Limb (tissue), 2 donors: ENCODE measurements around the gene ADIPOR1.
"Not testable (repeated sequence)": the region's sequence is repeated elsewhere in the genome, so short reads cannot be mapped to it uniquely, and the experiment has no call there.

ENCODE experiments used
- DNase-seq, 2 donors: peaks; one replicate each; pipeline ENCODE4 v3.0.0-alpha.2; 2016; ENCODE audit errors: extremely low spot score in 2 of 2

ADIPOR1 gene

DNA sequence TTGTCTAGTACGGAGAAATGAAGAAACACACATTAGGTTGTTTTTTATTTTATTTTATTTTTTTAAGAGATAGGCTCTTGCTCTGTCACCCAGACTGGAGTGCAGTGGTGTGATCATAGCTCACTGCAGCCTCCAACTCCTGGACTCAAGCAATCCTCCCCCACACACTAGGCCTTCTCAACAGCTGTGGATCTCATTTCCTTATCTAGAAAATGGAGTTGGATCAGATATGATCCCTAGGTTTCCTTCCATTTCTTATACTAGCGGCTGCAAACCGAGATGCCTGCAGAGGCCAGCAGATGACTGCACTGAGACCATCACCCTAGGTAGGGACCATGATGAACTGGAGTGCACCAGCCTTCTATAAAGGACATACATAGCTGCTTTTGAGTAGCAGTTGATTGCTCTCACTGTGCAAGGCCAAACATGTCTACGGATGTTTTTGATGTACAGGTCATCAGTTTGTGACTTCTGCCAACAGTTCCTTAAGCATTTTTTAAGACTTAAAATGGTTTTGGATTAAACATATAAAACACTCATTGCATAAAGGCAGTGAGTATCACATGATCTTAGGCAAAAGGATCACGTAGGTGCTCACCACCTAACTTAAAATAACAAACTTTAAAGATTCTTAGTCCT is 19.7 kb downstream of the ADIPOR1 start:
- no peak for DNase-seq

DNA sequence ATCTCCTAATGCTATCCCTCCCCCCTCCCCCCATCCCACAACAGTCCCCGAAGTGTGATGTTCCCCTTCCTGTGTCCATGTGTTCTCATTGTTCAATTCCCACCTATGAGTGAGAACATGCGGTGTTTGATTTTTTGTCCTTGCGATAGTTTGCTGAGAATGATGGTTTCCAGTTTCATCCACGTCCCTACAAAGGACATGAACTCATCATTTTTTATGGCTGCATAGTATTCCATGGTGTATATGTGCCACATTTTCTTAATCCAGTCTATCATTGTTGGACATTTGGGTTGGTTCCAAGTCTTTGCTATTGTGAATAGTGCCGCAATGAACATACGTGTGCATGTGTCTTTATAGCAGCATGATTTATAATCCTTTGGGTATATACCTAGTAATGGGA is 21.7 kb downstream of the ADIPOR1 start:
- not testable (repeated sequence) for DNase-seq

DNA sequence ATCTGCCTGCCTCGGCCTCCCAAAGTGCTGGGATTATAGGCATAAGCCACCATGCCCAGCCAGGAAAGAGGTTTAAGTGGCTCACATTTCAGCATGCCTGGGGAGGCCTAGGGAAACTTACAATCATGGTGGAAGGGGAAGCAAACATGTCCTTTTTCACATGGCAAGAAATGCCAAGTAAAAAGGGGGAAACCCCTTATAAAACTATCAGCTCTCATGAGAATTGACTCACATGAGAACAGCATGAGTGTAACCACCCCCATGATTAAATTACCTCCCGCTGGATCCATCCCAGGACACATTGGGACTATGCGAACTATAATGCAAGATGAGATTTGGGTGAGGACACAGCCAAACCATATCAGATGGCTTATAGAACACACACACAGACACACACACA is 22.3 kb downstream of the ADIPOR1 start:
- no peak for DNase-seq

DNA sequence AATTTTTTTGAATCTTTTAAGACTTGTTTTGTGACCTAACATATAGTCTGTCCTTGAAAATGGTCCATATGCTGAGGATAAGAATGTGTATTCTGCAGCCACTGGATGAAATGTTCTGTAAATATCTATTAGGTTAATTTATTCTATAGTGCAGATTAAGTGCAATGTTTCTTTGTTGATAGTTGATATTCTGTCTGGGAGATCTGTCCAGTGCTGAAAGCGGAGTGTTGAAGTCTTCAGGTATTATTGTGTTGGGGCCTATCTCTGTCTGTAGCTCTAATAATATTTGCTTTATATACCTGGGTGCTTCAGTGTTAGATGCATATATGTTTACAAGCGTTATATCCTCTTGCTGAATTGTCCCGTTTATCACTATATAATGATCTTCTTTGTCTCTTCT is 23.4 kb downstream of the ADIPOR1 start:
- no peak for DNase-seq

DNA sequence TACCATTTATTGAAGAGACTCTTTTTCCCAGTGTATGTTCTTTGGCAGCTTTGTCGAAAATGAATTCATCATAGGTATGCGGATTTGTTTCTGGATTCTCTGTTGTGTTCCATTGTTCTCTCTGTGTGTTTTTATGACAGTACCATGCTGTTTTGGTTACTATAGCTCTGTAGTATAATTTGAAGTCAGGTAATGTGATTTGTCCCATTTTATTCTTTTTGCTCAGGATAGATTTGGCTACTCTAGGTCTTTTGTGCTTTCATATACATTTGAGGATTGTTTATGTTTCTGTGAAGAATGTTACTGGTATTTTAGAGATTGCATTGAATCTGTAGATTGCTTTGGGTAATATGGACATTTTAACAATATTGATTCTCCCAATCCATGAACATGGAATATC is 25.6 kb downstream of the ADIPOR1 start:
- no peak for DNase-seq

DNA sequence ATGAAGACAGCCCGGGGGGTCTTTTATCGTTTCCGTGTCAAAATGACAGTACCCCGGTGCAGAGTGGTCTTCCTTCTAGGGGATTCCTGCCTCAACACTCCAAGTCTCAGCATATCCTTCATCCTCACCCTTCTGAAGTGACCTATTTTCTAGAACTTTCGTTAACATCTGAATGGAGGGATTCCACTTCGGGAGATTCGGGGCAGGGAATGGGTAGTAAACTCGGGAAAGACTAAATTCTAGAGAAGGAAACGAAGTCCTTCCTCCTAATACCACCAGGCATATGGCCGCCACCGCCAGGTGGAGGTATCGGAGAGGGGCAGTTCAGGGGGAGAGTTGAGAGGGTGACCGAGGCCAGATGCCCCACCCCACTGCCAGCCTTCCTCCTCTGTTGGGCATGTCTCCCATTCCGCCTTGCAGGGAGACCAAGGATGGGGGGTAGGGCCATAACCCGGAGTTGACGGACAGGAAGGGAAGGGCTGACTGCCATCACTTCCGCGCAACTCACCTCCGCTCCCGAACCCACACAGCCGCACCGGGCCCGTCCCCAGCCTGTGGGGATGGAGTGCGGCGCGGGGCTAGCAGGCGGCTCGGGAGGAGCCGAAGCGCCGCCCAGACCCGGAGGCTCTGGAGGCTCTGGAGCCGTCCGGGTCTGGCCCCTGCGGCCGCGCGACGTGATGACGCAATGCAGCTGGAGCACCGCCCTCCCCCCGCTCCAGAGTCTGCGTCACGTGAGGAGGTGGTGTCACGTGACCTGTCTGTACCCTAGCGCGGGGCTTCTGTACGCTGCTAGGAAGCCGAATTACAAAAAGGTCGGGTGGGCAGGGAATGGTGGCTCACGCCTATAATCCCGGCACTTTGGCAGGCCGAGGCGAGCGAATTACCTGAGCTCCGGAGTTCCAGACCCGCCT is 31.3 kb downstream of the ADIPOR1 start, which contains the start of gene KLHL12:
Gene KLHL12, minus strand, starts transcription at position 654 of the 911 bp plus-strand sequence. CDS start 2,072 bp downstream, outside the sequence.
- DNase-seq = peak; percentile 98 to 99

DNA sequence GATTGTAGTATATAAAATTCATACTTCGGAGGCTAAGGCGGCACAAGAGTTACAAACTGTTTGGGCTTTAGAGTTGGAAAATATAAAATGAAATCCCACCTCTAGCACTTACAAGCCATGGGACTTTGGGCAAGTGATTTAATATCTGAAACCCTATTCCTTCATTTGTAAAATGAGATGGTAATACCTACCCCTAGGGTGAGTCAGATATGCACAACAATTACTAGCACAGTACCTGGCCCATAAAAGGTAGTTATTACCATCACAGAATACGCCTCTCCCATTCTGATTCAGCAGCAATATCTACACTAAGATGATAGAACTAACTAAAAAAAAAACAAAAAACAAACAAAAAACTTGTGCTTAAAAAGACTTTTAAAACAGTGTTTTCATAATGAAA is 34.6 kb downstream of the ADIPOR1 start:
- no peak for DNase-seq

DNA sequence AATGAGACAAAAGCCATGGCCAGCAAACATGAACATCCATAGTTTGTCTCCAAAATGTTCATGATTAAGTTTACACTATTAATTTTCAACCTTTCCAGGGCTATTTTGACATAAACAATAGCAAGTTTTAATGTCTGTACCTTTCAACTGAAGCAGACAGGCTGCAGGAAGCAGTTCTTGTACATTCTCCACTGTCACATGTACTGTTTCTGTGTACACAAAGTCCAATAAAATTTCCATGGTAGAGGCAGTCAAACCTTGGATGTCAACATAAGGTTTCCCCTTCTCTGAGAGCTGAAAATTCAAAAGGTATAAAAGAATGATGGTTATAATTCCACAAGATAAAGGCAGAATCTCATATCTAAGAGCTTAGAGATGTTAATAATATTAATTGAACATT is 38.5 kb downstream of the ADIPOR1 start:
- no peak for DNase-seq

DNA sequence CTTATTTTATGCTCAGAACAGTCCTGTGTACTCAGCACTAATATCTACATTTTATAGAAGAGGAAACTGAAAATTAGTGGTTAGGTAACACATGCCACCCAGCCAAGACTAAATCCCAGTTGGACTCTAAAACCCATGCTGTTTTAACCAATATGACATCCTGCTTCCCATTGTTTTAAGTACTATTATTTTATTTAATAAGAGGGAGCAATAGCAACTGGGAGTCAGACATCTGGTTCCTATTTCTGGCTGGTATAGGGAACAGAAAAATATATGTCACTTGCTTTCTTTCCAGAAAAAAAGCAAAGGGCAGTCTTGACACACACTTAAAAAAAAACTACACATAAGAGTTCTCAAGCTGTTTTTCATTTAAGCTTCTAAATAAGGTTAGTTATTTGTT is 43.0 kb downstream of the ADIPOR1 start:
- DNase-seq = no peak

DNA sequence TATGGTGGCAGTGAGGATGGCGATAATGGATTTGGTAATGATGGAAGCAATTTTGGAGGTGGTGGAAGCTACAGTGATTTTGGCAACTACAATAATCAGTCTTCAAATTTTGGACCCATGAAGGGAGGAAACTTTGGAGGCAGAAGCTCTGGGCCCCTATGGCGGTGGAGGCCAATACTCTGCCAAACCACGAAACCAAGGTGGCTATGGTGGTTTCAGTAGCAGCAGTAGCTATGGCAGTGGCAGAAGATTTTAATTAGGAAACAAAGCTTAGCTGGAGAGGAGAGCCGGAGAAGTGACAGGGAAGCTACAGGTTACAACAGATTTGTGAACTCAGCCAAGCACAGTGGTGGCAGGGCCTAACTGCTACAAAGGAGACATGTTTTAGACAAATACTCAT is 45.6 kb downstream of the ADIPOR1 start:
- not testable (repeated sequence) for DNase-seq

DNA sequence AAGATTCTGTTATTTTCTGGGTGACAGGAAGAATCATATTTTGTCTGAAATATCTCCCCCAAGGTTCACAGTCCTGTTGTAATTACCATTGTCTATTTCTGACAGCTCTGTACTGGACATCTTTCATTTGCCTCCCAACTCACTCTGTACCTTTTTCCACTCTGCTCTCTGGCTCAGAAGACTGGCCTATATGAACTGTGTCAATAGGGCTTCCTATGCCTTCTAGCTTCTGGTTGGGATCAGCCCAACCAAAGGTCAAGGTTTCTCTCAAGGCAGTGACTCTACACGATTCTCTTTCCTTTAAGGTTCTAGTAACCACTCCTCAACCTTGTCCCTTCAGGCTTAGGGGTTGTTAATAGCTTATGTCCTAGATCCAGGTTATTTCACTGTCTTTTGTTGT is 48.6 kb downstream of the ADIPOR1 start:
- DNase-seq = no peak

DNA sequence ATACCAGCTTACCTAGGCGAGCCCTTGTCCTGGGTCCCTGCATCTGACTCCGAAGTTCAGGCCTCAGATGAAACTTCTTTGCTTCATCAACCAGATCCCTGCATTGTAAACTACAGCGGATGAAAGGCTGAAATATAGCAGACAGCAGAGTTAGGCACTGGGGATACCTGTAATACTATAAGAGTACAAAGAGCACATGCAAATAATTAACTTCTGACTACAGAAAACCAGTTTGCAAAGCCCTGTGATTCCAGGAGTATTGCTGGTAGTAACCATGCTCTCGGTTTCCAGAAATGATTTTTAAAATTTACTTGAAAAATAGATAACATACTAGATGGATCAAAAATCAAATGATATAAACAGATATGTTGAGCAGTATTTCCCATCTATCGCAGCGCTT is 49.1 kb downstream of the ADIPOR1 start:
- DNase-seq = no peak

DNA sequence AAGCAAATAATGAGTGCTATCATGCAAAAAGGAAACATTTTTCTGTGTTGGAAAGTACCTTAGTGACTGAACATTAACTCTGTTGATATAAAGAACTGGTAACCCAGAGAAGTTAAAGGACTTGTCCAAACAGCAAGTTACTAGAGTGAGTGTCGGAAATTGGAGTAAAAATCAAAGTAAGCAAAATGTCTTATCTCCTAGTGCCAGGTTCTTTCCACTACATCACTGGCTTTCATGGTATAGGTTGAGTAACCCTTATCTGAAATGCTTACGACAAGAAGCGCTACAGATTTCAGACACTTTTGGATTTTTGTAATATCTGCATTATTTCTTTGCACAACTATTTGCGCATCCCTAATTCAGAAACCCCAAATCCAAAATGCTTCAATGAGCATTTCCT is 52.8 kb downstream of the ADIPOR1 start:
- DNase-seq = no peak

DNA sequence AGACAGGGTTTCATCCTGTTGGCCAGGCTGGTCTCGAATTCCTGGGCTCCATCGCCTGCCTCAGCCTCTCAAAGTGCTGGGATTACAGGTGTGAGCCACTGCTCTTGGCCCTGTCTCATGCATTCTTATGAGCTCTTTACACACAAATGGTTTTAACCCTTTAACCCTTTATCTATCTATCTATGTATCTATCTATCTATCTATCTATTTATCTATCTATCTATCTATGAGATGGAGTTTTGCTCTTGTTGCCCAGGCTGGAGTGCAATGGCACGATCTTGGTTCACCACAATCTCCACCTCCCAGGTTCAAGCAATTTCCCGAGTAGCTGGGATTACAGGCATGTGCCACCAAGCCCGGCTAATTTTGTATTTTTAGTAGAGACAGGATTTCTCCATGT is 54.3 kb downstream of the ADIPOR1 start:
- DNase-seq = not testable (repeated sequence)

DNA sequence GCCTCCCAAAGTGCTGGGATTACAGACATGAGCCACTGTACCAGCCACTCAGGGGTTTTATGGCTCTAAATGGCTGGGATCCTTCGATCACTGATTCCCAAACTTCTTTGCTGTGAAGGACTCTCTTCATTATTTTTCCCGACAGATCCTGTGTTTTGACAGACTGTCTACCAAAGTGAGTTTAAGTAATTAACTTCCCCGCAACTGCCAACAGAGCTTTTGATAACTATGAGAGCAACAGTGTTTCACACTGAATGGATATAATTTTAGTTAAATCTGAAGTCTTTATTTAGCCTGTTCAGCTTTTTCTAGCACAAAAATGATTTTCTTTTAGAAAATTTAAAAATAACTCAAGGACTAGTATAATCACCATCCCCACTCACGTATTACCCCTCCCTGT is 56.6 kb downstream of the ADIPOR1 start:
- DNase-seq = no peak

DNA sequence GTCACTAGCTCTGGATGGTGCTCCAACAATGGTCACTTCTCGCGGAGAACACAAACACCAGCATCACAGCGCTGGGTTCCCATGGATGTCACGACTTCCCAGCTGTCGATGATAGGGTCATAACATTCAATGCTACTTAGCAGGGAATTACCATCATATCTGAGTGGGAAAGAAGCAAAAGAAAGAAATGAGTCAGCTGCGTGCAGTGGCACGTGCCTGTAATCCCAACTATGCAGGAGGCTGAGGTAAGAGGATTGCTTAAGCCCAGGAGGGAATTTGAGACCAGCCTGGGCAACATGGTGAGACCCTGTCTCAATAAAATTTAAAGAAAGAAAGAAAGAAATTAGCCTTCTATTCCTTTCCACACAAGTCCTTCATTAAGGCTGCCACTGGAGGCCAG is 65.6 kb downstream of the ADIPOR1 start:
- no peak for DNase-seq
